SK-N-SH treated with all-trans-retinoic acid at 6 μM for 48 hours (cell line): ENCODE measurements around the gene RASAL1.

Experiments
- GLIS3 ChIP-seq: fragments of 250-450 bp; sonication (Bioruptor Pico); IDR thresholded peaks from 2 replicates; pipeline ENCODE4 v1.5.0; 2020; ENCODE audit warnings: mild to moderate bottlenecking, moderate library complexity
- ISL1 ChIP-seq: fragments of 250-450 bp; sonication (Bioruptor Pico); IDR thresholded peaks from 2 replicates; pipeline ENCODE4 v2.1.2; 2022; ENCODE audit warnings: mild to moderate bottlenecking, moderate library complexity
- TF ChIP-seq, protein P1 (sequence below): fragments of 250-450 bp; sonication (Bioruptor Pico); IDR thresholded peaks from 2 replicates; pipeline ENCODE4 v1.5.1; 2020; ENCODE audit warnings: low read depth, mild to moderate bottlenecking, moderate library complexity

DNA sequence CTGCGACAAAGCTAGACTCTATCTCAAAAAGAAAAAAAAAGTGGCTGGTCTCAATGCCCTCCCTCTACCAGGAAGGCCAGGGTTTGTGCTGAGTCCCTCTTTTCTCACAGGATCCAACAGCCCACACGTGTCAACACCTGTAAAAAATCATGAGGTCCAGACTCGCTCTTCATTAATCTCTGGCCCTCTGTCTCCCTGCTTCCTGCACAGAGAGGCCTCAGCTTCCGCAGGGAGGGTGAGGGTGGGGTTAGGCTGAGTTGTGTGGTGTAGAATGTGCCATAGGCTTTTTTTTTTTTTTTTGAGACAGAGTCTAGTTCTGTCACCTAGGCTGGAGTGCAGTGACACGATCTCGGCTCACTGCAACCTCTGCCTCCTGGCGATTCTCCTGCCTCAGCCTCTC, 20.1 kb upstream of the RASAL1 start:
- TF ChIP-seq GLIS3 (CRISPR knock-in tag): no peak
- no peak for TF ChIP-seq ISL1
- TF ChIP-seq, protein P1, sequence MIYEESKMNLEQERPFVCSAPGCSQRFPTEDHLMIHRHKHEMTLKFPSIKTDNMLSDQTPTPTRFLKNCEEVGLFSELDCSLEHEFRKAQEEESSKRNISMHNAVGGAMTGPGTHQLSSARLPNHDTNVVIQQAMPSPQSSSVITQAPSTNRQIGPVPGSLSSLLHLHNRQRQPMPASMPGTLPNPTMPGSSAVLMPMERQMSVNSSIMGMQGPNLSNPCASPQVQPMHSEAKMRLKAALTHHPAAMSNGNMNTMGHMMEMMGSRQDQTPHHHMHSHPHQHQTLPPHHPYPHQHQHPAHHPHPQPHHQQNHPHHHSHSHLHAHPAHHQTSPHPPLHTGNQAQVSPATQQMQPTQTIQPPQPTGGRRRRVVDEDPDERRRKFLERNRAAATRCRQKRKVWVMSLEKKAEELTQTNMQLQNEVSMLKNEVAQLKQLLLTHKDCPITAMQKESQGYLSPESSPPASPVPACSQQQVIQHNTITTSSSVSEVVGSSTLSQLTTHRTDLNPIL (CRISPR knock-in tag): no peak
